ACC112 (cell line): ENCODE results near the gene KIAA0825.
"Not testable (repeated sequence)": the region's sequence is repeated elsewhere in the genome, so short reads cannot be mapped to it uniquely, and the experiment has no call there.

Experiments used
- H2AFZ ChIP-seq: fragments of 200-600 bp; sonication (generic); one replicate; pipeline ENCODE4 v1.6.0; 2017; ENCODE audit warnings: antibody characterized with exemption, low read length; ENCODE audit not compliant: unreplicated experiment
- H3K27ac ChIP-seq: fragments of 200-600 bp; sonication (generic); 2 replicates; pipeline ENCODE4 v1.5.1; 2014; ENCODE audit warnings: low read depth, mild to moderate bottlenecking, antibody characterized with exemption, low read length, moderate library complexity
- H3K27me3 ChIP-seq: fragments of 200-600 bp; sonication (generic); 2 replicates; pipeline ENCODE4 v1.6.1; 2014; ENCODE audit warnings: mild to moderate bottlenecking, antibody characterized with exemption, low read length, moderate library complexity, mixed read lengths; ENCODE audit not compliant: insufficient read depth
- H3K36me3 ChIP-seq: fragments of 200-600 bp; sonication (generic); 2 replicates; pipeline ENCODE4 v1.6.1; 2016; ENCODE audit warnings: mild to moderate bottlenecking, antibody characterized with exemption, low read length, moderate library complexity, mixed read lengths; ENCODE audit not compliant: insufficient read depth
- H3K4me1 ChIP-seq: fragments of 200-600 bp; sonication (generic); one replicate; pipeline ENCODE4 v1.6.1; 2016; ENCODE audit warnings: low read length, mixed read lengths; ENCODE audit not compliant: insufficient read depth, unreplicated experiment, control insufficient read depth
- H3K4me3 ChIP-seq: fragments of 200-600 bp; sonication (generic); 2 replicates; pipeline ENCODE4 v1.5.1; 2014; ENCODE audit warnings: mild to moderate bottlenecking, low read depth, low read length
- H3K79me2 ChIP-seq: fragments of 200-600 bp; sonication (generic); one replicate; pipeline ENCODE4 v1.6.0; 2016; ENCODE audit warnings: low read length; ENCODE audit not compliant: control insufficient read depth, unreplicated experiment, insufficient read depth

Gene KIAA0825

DNA sequence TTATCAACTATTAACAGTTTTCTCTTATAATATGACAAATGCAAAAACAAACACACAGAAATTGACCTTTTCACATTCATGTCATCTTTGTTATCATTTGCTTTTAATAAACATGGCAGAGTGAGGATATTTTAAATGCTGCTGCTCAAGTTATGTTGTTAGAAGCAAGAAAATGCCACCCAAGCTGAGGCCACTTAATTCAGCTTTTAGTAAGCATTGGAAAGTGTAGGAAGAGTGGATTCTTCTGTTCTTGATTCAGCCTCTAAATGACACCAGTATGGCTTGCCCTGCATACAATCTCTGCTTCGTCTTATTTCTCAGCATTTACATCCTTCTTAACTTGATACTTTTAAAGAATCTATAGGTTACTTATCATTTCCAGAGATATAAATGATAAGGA, 456.6 kb downstream of the KIAA0825 start:
- H3K79me2 ChIP-seq, result no peaks in the 10 kb centered on the region
- no peak overlapping the region for H2AFZ ChIP-seq
- H3K4me3 ChIP-seq, result no peak overlapping the region
- no peak overlapping the region for H3K27ac ChIP-seq
- H3K27me3 ChIP-seq, result no peaks in the 10 kb centered on the region
- H3K4me1 ChIP-seq, result no peaks in the 10 kb centered on the region
- no peaks in the 10 kb centered on the region for H3K36me3 ChIP-seq

DNA sequence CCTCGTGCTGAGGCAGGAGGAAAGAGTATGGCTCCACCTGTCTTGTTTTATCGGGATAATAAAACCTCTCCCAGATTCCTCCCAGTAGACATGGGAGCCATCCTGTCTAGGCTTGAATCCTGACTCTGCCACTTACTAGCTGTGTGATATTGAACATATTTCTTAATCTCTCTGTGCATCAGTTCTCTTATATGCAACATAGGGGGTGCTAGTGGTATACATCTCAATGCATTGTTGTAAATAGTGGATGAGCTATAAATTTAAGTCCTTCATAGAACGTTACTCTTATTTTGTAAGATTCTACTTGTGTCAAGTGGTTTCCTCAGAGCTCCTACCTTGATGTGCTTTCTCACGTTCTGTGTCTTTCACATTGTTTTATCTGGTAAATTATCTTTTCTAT, 459.3 kb downstream of the KIAA0825 start:
- Histone ChIP-seq H3K79me2 (no peaks in the 10 kb centered on the region), H3K4me3 (no peak overlapping the region), H3K27me3 (no peaks in the 10 kb centered on the region), H2AFZ (no peak overlapping the region), H3K27ac (no peak overlapping the region), H3K36me3 (no peaks in the 10 kb centered on the region), H3K4me1 (no peaks in the 10 kb centered on the region)

DNA sequence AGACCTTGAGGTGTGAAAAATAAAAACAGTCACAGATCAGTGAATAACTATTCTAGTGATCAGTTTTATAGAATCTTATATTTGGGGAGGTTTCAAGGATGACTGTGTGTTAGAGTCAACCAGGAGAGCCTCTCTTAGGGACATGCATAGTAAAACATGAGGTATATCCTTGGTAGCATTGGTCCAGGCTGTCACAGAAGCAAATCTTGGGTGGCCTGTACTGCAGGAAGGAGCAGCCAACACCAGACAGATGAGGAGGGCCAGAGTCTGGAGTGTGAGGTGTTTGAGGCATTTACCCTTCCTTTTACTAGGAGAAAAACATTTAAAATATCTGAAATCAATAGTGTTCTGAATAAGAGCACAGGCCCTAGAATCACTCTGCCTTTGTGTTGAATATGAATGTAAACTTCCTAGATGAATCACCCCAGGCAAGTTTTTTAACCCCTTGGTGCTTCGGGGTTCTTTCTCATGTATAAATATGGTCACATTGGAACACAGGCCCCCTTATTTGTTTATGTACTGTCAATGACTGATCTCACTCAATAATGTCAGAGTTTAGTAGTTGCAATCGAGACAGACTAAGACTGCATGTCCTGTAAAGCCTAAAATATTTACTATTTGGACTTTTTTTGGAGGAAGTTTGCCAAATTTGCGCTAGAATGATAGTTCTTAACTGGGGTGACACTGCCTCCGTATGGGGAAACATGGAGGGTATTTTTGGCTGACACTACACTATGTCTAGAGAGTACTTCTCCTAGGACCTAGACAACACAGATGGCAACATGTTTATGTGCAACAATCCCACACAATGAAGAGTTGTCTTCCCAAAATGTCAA, 460.5 kb downstream of the KIAA0825 start:
- H3K79me2 ChIP-seq, result no peaks in the 10 kb centered on the region
- H3K36me3 ChIP-seq, result no peaks in the 10 kb centered on the region
- no peaks in the 10 kb centered on the region for H3K27me3 ChIP-seq
- H3K4me3 ChIP-seq, result no peak overlapping the region
- H3K4me1 ChIP-seq, result no peaks in the 10 kb centered on the region
- H3K27ac ChIP-seq, result no peak overlapping the region
- H2AFZ ChIP-seq, result no peak overlapping the region

DNA sequence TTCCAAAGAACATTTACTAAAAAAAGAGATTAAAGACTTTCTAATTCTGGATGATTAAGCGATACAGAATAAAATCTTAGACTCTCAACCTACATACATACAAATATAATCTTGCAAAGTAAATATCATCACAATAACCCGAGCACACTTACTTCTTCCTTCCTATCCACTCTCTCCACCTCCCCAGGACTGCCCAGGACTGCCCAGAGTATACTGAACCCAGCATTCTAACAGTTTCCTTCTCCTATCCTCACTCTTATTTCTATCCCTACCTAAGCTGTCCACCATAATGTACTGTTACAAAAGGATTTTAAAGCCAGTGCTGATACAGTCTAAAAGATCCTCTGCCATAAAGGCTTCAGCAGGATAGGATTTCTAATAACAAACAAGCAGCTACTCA, 463.7 kb downstream of the KIAA0825 start:
- Histone ChIP-seq H3K27me3 (no peaks in the 10 kb centered on the region), H3K4me1 (no peaks in the 10 kb centered on the region), H3K4me3 (no peak overlapping the region), H3K79me2 (no peaks in the 10 kb centered on the region), H2AFZ (no peak overlapping the region), H3K36me3 (no peaks in the 10 kb centered on the region), H3K27ac (no peak overlapping the region)

DNA sequence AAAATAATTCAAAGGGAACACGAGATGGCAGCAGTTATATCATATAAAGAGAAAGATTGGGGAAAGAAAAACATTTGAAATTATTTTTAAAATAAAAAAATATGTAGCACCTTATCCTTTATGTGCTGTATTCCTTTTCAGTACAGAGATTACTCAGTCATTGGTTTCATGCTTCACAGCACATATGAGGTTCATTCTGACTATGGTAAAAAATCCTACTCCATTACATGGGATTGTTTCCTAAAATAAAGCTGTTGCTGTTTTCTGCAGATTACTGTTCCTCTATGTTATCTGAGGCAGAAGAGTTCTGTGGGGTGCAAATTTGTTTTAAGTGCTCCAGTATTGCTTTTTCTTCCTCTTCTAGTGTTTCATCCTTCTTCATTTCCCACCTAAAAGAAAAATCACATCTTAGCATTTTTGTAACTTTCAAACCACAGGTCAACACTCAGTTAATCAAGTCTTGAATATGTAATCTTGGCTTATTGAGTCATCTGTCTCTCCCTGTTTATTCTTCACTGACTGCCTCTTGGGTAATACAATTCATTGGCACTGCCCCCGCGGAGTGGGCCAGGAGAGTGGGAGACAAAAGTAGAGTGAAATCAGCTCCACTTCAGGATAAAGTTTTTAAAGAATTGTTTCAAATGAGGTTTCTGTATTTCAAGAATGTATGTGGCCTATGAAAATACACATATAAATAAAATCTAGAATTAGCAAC, 464.5 kb downstream of the KIAA0825 start:
- Histone ChIP-seq H3K27ac (no peak overlapping the region), H3K27me3 (no peaks in the 10 kb centered on the region), H3K36me3 (no peaks in the 10 kb centered on the region), H3K4me1 (no peaks in the 10 kb centered on the region), H3K79me2 (no peaks in the 10 kb centered on the region), H3K4me3 (no peak overlapping the region), H2AFZ (no peak overlapping the region)

DNA sequence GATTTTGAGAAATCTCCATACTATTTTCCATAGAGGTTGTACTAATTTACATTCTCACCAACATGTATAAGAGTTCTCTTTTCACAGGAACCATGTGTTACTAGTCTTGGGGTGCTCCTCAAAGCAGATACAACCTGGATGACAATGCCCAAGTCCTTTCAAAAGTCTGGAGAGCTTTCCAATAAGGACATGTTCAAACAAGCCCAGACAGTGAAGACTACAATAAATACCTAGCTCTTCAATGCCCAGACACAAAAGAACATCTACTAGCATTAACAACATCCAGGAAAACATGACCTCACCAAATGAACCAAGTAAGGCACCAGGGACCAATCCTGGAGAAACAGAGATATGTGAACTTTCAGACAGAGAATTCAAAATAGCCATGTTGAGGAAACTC, 474.8 kb downstream of the KIAA0825 start:
- not testable (repeated sequence) for H3K4me1 ChIP-seq, H2AFZ ChIP-seq, H3K4me3 ChIP-seq, H3K27ac ChIP-seq, H3K27me3 ChIP-seq, H3K79me2 ChIP-seq, H3K36me3 ChIP-seq

DNA sequence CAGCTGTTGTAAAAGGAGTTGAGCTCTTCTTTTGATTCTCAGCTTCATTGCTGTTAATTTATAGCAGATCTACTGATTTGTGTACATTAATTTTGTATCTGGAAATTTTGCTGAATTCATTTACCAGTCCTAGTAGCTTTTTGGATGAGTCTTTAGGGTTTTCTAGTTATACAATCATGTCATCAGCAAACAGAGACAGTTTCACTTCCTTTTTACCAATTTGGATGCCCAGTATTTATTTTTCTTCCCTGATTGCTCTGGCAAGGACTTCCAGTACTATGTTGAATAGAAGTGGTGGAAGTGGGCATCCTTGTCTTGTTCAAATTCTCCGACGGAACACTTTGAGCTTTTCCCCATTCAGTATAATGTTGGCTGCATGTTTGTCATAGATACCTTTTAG, 478.1 kb downstream of the KIAA0825 start:
- Histone ChIP-seq H2AFZ (no peak overlapping the region), H3K4me3 (no peak overlapping the region), H3K27ac (no peak overlapping the region), H3K36me3 (no peaks in the 10 kb centered on the region), H3K27me3 (no peaks in the 10 kb centered on the region), H3K79me2 (no peaks in the 10 kb centered on the region), H3K4me1 (no peaks in the 10 kb centered on the region)

DNA sequence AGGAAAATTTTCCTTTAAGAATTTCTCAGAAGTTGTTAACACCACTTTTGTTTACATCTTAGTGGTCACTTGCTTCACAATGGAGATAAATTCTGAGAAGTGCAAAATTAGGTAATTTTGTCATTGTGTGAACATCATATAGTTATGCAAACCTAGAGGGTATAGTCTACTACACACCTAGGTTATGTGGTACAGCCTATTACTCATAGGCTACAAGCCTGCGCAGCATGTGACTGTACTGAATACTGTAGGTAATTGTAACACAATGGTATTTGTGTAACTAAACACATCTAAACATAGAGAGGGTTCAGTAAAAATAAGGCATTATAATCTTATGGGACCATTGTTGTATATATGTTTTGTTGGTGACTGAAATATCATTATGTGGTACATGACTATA, 488.3 kb downstream of the KIAA0825 start:
- no peaks in the 10 kb centered on the region for H3K36me3 ChIP-seq
- no peak overlapping the region for H2AFZ ChIP-seq
- no peak overlapping the region for H3K27ac ChIP-seq
- H3K27me3 ChIP-seq, result no peaks in the 10 kb centered on the region
- H3K79me2 ChIP-seq, result no peaks in the 10 kb centered on the region
- no peak overlapping the region for H3K4me3 ChIP-seq
- H3K4me1 ChIP-seq, result no peaks in the 10 kb centered on the region

DNA sequence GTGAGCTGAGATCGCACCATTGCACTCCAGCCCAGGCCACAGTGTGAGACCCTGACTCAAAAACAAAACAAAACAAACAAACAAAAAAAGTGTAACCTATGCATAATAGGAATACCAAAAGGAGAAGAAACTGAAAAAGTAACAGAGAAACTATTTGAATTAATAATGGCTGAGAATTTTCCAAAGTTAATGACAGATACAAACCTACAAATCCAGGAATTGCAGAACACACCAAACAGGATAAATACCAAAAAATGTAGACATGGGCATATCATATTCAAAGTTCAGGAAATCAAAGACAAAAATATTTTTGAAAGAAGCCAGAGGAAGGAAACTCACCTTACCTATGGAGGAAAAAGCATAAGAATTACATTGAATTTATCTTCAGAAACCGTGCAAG, 493.3 kb downstream of the KIAA0825 start:
- Histone ChIP-seq H3K4me1 (no peaks in the 10 kb centered on the region), H3K4me3 (no peak overlapping the region), H3K27me3 (peaks cover 6% of the 10 kb centered on the region; the same call in 1 of the 2 replicates), H3K36me3 (no peaks in the 10 kb centered on the region), H2AFZ (no peak overlapping the region), H3K27ac (no peak overlapping the region), H3K79me2 (no peaks in the 10 kb centered on the region)

DNA sequence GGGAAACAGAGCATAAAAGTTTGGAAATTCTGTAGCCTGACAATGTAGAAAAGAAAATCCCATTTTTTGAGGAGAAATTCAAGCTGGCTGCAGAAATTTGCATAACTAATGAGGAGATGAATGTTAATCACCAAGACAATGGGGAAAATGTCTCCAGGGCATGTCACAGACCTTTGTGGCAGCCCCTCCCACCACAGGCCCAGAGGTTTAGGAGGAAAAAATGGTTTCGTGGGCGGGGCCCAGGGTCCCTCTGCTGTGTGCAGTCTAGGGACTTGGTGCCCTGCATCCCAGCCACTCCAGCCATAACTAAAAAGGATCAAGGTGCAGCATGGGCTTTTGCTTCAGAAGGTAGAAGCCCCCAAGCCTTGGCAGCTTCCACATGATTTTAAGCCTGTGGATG, 502.1 kb downstream of the KIAA0825 start:
- H3K36me3 ChIP-seq, H3K79me2 ChIP-seq, H3K27ac ChIP-seq, H3K4me1 ChIP-seq, H3K27me3 ChIP-seq, H3K4me3 ChIP-seq, H2AFZ ChIP-seq: not testable (repeated sequence)

DNA sequence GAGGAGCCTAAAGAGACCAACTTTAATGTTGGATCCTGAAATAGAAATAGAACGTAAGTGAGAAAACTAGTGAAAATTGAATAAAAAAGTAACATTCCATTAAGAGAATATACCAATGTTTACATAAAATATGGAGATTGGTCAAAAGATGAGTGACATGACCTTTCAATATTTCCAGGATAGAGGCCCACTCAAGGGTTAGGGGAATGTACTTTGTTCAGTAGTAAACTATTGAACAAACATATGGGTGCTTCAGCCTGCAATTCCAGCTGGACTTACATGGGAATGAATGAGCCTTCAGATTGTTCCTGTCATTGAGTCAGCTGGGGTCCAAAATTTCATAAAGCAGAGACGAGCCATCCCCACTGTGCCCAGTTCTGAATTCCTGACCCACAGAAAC, 505.3 kb downstream of the KIAA0825 start:
- Histone ChIP-seq H3K27ac (no peak overlapping the region), H3K36me3 (no peaks in the 10 kb centered on the region), H3K4me1 (no peaks in the 10 kb centered on the region), H3K4me3 (no peak overlapping the region), H2AFZ (no peak overlapping the region), H3K79me2 (peaks cover 17% of the 10 kb centered on the region), H3K27me3 (no peaks in the 10 kb centered on the region)
